Gastrocnemius medialis (tissue), 4 donors: ENCODE data around the gene DIAPH1. TPM values are rescaled to one million over a fixed set of nuclear protein-coding genes. Genes with fewer than 3 reads are reported as not detected.

Experiments
- ATAC-seq, 2 donors: fragments of 150-250 bp; one replicate each; pipeline ENCODE4 v1.9.1; 2016
- DNase-seq, 2 donors: peaks; one replicate each; pipeline ENCODE4 v3.0.0-alpha.2; 2019
- H3K27ac ChIP-seq, 4 donors: fragments of 200-600 bp; sonication (generic); 1 replicate in 1 of 4; 2 replicates in 3 of 4; pipeline ENCODE4 v1.5.1; 2016 to 2018; ENCODE audit warnings: mild to moderate bottlenecking in 2 of 4, moderate library complexity in 1 of 4
- H3K27me3 ChIP-seq, 3 donors: fragments of 200-600 bp; sonication (generic) in 2 of 3; 1 replicate in 1 of 3; 2 replicates in 2 of 3; pipeline versions ENCODE4 v1.5.1 to v1.6.0; 2016 to 2019; ENCODE audit warnings: mild to moderate bottlenecking in 1 of 3, moderate library complexity in 1 of 3
- H3K36me3 ChIP-seq, 2 donors: fragments of 200-600 bp; sonication (generic) in 1 of 2; one replicate each; pipeline ENCODE4 v1.5.1; 2017 to 2018
- H3K4me1 ChIP-seq, 2 donors: fragments of 200-600 bp; sonication (generic) in 1 of 2; one replicate each; pipeline ENCODE4 v1.5.1; 2016 to 2017; ENCODE audit warnings: mild to moderate bottlenecking in 2 of 2
- H3K4me3 ChIP-seq, 4 donors: fragments of 200-600 bp; sonication (generic) in 3 of 4; 1 replicate in 1 of 4; 2 replicates in 3 of 4; pipeline ENCODE4 v1.5.1; 2016 to 2019; ENCODE audit warnings: mild to moderate bottlenecking in 2 of 4
- H3K9me3 ChIP-seq, 3 donors: fragments of 200-600 bp; sonication (generic) in 2 of 3; 1 replicate in 1 of 3; 2 replicates in 2 of 3; pipeline ENCODE4 v1.5.1; 2016 to 2019
- CTCF ChIP-seq, 5 experiments: fragments of 450-650 bp in 3 of 5; fragments of 200-600 bp in 2 of 5; sonication (generic) in 2 of 5; IDR thresholded peaks in 4 of 5; conservative IDR thresholded peaks in 1 of 5; 1 replicate in 4 of 5; 2 replicates in 1 of 5; pipeline ENCODE4 v1.5.1; 2016 to 2019; ENCODE audit warnings: antibody characterized with exemption in 5 of 5, mild to moderate bottlenecking in 3 of 5, moderate library complexity in 3 of 5
- POLR2A ChIP-seq, 2 donors: fragments of 450-650 bp; IDR thresholded peaks; one replicate each; pipeline ENCODE4 v1.6.1; 2017; ENCODE audit warnings: antibody characterized with exemption in 2 of 2, mild to moderate bottlenecking in 2 of 2, moderate library complexity in 2 of 2
- in situ Hi-C, 4 donors: fragments of 200-750 bp; cut with MboI; loops; one replicate each; pipeline versions ENCODE4 v1.15.0 to v1.8.0; 2017; ENCODE audit warnings: low sequenced_read_pairs in 4 of 4
- intact Hi-C: fragments of 100-400 bp; cut with DNase I; formaldehyde crosslinking; loops from one replicate; pipeline ENCODE4 v1.15.1; 2023; ENCODE audit warnings: low total_unique reads
- total RNA-seq, 4 donors: library from RNA; depleted of rRNA; stranded (reverse); fragments of >200 nt; gene quantifications; one replicate each; pipeline versions ENCODE4 v1.1.0 to v1.2.3, GENCODE V29; 2016

The DIAPH1 gene
- total RNA-seq, 4 donors from 2014 or later, result 98.3 to 324 (median 214) TPM

GRCh38 chr5:141632650-141633049, 13.8 kb upstream of the DIAPH1 start:
- no peak for ATAC-seq
- H3K4me1 ChIP-seq, result peaks cover 18 to 24% of the 10 kb centered on the region in 2 donors
- no peak overlapping the region for H3K27ac ChIP-seq
- H3K36me3 ChIP-seq, result peaks cover 0 to 32% of the 10 kb centered on the region in 2 donors
- in situ Hi-C loops, result loop anchor here in 1 of 4 donors (5.0 kb wide), 1 partner anchor 45 kb away; no protein-coding TSS in a partner anchor
- no peaks in the 10 kb centered on the region for H3K9me3 ChIP-seq
- peaks cover under 1 to 4% (median 3%) of the 10 kb centered on the region in 3 donors for H3K27me3 ChIP-seq
- intact Hi-C loops, result loop anchor here (5.0 kb wide), 1 partner anchor 40 kb away; no protein-coding TSS in a partner anchor
- no peak overlapping the region for H3K4me3 ChIP-seq
- TF ChIP-seq CTCF (IDR thresholded peaks at IDR 0.05 in 4 of 5, conservative IDR thresholded peaks at IDR 0.05 in 1 of 5) (no peak), POLR2A (IDR thresholded peaks at IDR 0.05) (no peak)
- no peak for DNase-seq

- peaks cover 0 to 51% of the 10 kb centered on the region in 2 donors for H3K36me3 ChIP-seq
- intact Hi-C loops (loop anchor here (5.0 kb wide), 1 partner anchor 38 kb away; no protein-coding TSS in a partner anchor), in situ Hi-C loops (loop anchor here in 1 of 4 donors (5.0 kb wide), 1 partner anchor 43 kb away; no protein-coding TSS in a partner anchor)
- no peaks in the 10 kb centered on the region for H3K9me3 ChIP-seq
- peaks cover 8 to 16% of the 10 kb centered on the region in 2 donors for H3K4me1 ChIP-seq
- DNase-seq (no peak), ATAC-seq (no peak)
- no peaks in the 10 kb centered on the region for H3K27me3 ChIP-seq
- H3K27ac ChIP-seq, result no peak overlapping the region
- H3K4me3 ChIP-seq, result no peak overlapping the region
- TF ChIP-seq POLR2A (IDR thresholded peaks at IDR 0.05), result no peak
- no peak for TF ChIP-seq CTCF (IDR thresholded peaks at IDR 0.05 in 4 of 5, conservative IDR thresholded peaks at IDR 0.05 in 1 of 5)
These were observed 11.9 kb upstream of the DIAPH1 start for GRCh38 chr5:141630570-141631140.

GRCh38 chr5:141628175-141628788, 9.5 kb upstream of the DIAPH1 start:
- Histone ChIP-seq H3K27me3 (no peaks in the 10 kb centered on the region), H3K36me3 (peaks cover 0 to 70% of the 10 kb centered on the region in 2 donors), H3K4me3 (no peak overlapping the region), H3K4me1 (peaks cover 0 to 10% of the 10 kb centered on the region in 2 donors), H3K9me3 (no peaks in the 10 kb centered on the region), H3K27ac (no peak overlapping the region)
- no peak for DNase-seq
- intact Hi-C loops (no loop called here), in situ Hi-C loops (no loop called here)
- ATAC-seq, result no peak
- TF ChIP-seq POLR2A (IDR thresholded peaks at IDR 0.05) (no peak), CTCF (IDR thresholded peaks at IDR 0.05 in 4 of 5, conservative IDR thresholded peaks at IDR 0.05 in 1 of 5) (no peak)

GRCh38 chr5:141623611-141624010, 4.8 kb upstream of the DIAPH1 start:
- DNase-seq (no peak), ATAC-seq (no peak)
- Histone ChIP-seq H3K4me1 (peaks cover 0 to 3% of the 10 kb centered on the region in 2 donors), H3K27ac (no peak overlapping the region), H3K27me3 (no peaks in the 10 kb centered on the region), H3K36me3 (peaks cover 0 to 69% of the 10 kb centered on the region in 2 donors), H3K4me3 (no peak overlapping the region), H3K9me3 (no peaks in the 10 kb centered on the region)
- in situ Hi-C loops, result loop anchor here in 2 of 4 donors (5.0 kb wide), 1 partner anchor 36 kb away; no protein-coding TSS in a partner anchor
- TF ChIP-seq CTCF (IDR thresholded peaks at IDR 0.05 in 4 of 5, conservative IDR thresholded peaks at IDR 0.05 in 1 of 5) (no peak), POLR2A (IDR thresholded peaks at IDR 0.05) (no peak)
- intact Hi-C loops, result no loop called here
